GM12892 (cell line): ENCODE results near the gene CCT5.

Source experiments
- POLR2A ChIP-seq: IDR thresholded peaks from 2 replicates; pipeline ENCODE4 v1.6.1; 2011; ENCODE audit warnings: low read depth, low read length, control low read depth
- TAF1 ChIP-seq: IDR thresholded peaks from 2 replicates; pipeline ENCODE4 v1.6.1; 2011; ENCODE audit warnings: low read depth, mild to moderate bottlenecking, control low read depth, low read length, borderline replicate concordance

DNA sequence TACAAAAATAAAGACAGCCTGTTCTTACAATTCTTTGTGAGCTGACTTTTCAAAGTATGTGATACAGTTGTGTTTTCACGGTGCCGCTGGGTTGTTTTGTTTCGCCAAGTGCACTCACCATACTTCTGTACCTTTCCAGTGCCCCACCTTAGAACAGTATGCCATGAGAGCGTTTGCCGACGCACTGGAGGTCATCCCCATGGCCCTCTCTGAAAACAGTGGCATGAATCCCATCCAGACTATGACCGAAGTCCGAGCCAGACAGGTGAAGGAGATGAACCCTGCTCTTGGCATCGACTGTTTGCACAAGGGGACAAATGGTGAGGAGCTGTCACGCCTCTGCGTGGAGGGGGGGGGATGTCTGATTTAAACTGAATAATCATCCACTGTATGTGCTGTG lies 12.9 kb downstream of the CCT5 start:
- TF ChIP-seq POLR2A (no peak), TAF1 (no peak)
